ENCODE measurements around the gene FAM114A1.

Gene FAM114A1

DNA sequence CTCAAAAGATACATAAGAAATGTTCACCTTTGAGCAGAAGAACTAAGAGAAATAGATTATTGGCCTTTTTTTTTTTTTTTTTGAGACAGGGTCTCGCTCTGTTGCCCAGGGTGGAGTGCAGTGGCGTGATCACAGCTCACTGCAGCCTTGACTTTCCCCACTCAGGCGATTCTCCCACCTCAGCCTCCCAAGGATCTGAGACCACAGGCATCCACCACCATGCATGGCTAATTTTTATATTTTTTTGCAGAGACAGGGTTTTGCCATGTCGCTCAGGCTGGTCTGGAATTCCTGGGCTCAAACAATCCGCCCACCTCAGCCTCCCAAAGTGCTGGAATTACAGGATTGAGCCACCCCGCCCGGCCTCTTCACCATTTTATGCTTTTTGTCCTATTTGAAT, 8.1 kb upstream of the FAM114A1 start:
- DNase-seq (ENCODE audit: low spot score), result no peak

DNA sequence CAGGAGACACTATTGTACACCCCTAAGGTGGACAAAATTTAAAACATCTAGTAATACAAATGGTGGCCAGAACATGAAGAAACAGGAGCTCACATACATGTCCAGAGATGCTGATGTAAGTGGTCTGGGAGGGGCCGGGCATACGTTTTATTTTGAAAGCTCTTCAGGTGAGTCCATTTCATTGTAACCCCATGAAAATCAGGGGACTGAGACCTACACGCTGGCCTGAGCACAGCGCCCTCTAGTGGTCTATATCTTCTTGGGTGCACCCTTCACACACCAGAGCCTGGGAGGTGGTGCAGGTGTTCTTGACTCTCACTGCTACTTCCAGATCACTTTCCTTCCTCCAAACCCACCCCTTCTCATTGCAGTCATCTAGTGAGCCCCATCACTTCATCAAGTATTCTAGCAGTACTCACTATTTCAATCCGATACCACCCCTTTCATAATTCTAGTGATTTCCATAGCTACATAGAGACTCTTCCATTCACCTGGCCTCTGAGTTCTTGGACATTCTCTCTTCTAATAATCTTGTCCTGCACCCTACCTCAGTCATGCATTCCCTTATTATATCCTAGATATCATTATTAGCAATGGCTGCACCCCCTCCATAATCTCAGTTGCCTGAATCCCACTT, 6.7 kb upstream of the FAM114A1 start:
- no peak for DNase-seq (ENCODE audit: low spot score)

- no peak for DNase-seq (ENCODE audit: low spot score)
Measured at GRCh38 chr4:38861791-38862190, 5.8 kb upstream of the FAM114A1 start.

- DNase-seq (ENCODE audit: low spot score), result no peak
Measured at GRCh38 chr4:38865445-38865844, 2.2 kb upstream of the FAM114A1 start.

DNA sequence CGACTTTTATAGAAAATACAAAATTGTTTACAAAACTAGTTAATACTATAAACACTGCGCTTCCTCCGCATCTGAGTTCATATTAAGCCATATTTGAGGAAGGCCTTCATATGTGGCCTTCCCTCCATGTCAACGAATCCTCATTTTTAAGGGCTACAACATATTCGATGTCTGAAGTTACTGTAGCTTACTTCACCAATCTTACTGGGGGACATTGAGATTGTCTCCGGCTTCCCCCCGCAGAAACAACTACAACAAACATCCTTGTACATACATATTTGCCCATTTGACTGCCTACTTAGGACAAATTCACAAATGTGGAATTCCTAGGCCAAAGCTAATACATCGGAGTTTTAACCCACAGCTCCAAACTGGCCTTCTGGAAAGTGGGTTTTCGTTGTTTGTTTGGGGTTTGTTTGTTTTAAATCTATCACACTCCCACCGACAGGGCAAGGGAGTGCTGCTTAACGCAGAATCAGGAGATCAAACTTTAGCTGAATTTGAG, 581 bp upstream of the FAM114A1 start:
- no peak for DNase-seq (ENCODE audit: low spot score)

GRCh38 chr4:38868059-38868960, 704 bp downstream of the FAM114A1 start:
- DNase-seq (ENCODE audit: low spot score), result no peak

GRCh38 chr4:38869511-38869910, 1.9 kb downstream of the FAM114A1 start:
- DNase-seq (ENCODE audit: low spot score), result no peak

GRCh38 chr4:38870098-38870808, 2.6 kb downstream of the FAM114A1 start:
- no peak for DNase-seq (ENCODE audit: low spot score)

DNA sequence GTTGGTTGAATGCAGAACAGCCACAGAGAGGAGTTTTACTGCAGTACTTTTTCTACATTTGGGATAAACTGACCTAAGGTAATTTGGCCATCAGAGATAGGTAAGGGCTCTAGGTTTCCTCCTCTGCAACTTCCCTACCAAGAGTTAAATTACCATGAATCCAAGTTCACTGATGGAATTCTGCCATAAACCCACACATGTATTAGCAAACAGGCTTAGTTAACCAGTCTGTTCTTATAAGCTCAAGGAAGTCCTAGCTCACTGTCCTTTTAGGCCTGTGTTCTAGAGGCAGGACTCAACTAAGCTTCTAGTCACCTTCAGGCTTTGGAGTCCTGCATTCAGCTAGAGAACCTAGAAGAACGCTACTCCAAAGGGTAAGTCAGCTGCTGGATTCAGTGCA, 4.0 kb downstream of the FAM114A1 start:
- DNase-seq (ENCODE audit: low spot score), result no peak

GRCh38 chr4:38872620-38873019, 5.0 kb downstream of the FAM114A1 start:
- DNase-seq (ENCODE audit: low spot score), result no peak

DNA sequence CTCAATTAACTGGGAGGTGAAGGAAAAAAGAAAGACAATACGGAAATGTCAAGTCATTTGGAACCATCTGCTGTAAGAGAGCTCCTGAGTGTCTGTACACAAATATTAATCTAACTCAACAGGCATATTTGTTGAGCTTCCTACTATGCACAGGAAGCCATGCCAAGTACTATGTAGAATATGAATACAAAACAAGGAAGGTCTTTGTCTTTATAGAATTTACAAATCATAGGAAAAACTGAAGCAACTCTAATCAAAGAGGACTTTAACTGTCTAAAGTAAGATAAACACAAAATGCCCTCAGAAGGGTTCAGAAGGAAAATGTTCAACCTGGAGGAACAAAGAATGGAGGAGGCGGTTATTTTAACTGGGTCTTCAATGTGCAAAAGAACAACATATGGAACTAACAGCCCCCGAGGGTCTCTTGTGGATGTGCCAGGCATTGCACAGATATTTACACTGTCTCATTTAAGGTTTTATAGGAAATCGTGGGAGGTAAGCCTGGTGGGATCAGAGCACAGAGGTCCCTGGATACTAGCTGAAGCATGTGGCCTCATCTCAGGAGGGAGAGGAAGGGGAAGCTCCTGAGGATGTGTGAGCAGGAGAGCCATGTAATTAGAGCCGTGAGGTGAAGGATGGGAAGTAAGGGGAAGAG, 5.8 kb downstream of the FAM114A1 start:
- DNase-seq (ENCODE audit: low spot score), result no peak

- no peak for DNase-seq (ENCODE audit: low spot score)
Measured at GRCh38 chr4:38876636-38877035, 9.0 kb downstream of the FAM114A1 start.

DNA sequence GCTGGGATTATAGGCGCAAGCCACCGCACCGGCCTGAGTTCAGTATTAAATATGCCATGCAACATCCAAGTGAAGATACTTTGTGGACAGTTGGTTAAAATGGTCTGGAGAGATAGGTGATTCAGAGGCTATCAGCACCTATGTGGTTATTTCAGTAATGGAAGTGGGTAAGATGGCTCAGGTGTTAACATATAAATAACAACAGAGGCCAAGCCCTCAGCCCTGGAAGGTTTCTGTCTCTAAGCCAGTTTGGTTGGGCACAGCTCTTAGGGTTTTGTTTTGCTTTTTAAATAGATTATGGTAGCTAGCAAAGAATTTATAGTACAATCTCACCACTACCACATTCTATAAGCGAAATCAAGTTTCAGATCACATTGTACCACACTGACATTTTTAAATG, 16.6 kb downstream of the FAM114A1 start:
- no peak for DNase-seq (ENCODE audit: low spot score)

- DNase-seq (ENCODE audit: low spot score), result peak; percentile 79
Measured at GRCh38 chr4:38889143-38889542, 21.5 kb downstream of the FAM114A1 start.

DNA sequence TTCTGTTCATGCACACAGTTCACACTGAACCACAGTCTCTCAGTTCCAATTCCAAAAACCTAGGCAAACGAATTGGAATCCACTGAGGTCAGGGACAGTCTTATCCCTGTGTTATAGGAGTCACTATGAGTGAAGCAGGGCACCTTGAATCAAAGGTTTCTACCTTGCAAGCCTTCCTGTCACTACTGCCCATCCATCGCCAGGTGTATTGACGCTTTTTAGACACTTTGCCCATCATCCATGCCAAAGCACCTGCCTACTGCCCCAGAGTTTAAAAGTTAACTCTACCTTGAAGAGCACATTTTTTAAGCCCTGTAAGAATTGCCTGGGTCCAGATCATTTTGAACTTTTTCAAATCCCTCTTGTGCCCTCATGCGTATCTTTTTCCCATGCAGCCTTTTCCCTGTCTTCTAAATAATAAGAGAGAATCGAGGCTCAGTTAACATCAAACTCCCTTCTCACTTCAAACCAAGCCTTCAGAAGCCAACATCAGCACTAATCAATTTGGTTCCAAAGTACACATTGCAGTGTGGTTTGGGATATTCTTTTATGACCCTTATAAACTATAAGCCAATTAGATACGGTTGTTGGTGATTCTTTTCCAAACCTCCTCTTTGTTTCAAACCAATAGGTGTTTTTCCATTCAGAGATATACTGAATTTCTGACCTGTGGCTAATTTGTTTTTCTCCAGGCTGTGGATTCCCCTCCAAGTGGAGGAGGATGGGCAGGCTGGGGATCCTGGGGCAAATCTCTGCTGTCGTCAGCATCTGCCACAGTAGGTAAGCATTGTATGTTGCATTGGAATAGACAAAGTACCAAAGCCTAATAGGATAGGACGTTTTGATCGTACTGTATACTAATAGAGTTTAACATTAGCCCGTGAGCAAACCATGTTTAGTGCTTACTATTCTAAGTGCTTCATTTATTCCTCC, 23.7 kb downstream of the FAM114A1 start:
- no peak for DNase-seq (ENCODE audit: low spot score)

GRCh38 chr4:38894322-38894982, 26.8 kb downstream of the FAM114A1 start:
- no peak for DNase-seq (ENCODE audit: low spot score)

DNA sequence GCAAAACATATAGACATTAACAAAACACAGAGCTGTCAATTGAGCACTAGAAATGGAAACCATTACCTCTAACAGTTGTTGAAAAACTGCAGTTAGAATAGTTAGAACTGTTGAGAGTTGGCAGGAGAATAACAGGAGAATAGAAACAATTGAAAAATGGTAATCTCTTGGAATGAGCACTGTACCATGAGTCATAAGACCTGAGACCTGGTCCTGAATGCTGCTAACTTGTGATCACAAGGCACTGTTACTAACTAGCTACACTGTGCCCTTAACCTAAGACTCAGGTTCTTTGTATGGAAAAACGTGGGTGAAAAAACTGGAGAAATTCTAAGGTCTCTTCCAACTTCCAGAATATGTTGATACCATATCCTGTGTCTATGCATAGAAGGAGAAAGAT, 29.3 kb downstream of the FAM114A1 start:
- no peak for DNase-seq (ENCODE audit: low spot score)

DNA sequence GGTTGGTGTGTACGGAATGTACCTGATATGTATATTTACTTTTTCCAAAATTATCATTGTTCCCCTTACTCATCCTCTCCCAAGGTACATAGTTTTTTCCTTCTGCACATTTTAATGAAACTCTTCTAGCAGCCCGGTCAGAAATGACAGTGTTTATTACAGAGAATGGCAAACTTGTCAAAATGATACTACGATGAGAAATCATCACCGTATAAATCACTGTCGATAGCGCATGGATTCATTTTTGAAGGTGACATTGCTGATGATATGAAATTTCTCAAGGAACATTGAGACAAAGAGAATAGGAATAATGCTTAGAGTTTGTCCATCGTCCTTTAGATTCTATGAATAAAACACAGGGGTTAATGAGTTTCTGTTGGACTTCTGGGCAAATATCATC, 30.6 kb downstream of the FAM114A1 start:
- DNase-seq (ENCODE audit: low spot score), result no peak

DNA sequence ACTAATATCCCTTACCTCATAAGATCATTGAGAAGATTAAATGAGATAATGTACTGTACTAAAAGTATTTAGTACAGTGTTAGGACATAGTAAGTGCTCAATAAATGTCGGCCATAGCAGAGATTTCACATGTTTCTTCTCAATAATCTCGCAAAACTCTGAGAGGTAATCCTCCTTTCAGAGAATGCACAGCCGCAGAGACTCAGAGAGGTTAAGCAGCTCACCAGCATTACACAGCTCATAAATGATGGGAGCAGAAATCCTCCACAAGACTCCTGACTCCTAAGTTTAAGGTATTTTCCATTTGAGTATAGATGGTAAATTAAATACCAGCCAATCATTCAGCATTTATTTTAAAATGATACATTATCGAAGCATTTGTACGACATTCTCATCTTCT, 34.6 kb downstream of the FAM114A1 start:
- DNase-seq (ENCODE audit: low spot score), result no peak

- DNase-seq (ENCODE audit: low spot score), result peak; percentile 39
Measured at GRCh38 chr4:38902695-38903094, 35.1 kb downstream of the FAM114A1 start.
